Measurements from ENCODE around the gene KCMF1. TPM values are rescaled to one million over a fixed set of nuclear protein-coding genes. Genes with fewer than 3 reads are reported as not detected.

Gene KCMF1
- total RNA-seq, 1 experiment from 2014 or later = 106 TPM

- DNase-seq (ENCODE audit: low spot score) = no peak
These were observed 107.6 kb downstream of the KCMF1 start for GRCh38 chr2:85078536-85078935.

- DNase-seq (ENCODE audit: low spot score) = no peak
These were observed 112.1 kb downstream of the KCMF1 start for GRCh38 chr2:85083092-85083491.

GRCh38 chr2:85085563-85085962 lies 114.6 kb downstream of the KCMF1 start:
- DNase-seq (ENCODE audit: low spot score) = no peak

GRCh38 chr2:85087541-85087940 lies 116.6 kb downstream of the KCMF1 start:
- DNase-seq (ENCODE audit: low spot score) = no peak

GRCh38 chr2:85088921-85089320 lies 118.0 kb downstream of the KCMF1 start:
- no peak for DNase-seq (ENCODE audit: low spot score)

GRCh38 chr2:85089585-85089984 lies 118.6 kb downstream of the KCMF1 start:
- DNase-seq (ENCODE audit: low spot score) = no peak

- no peak for DNase-seq (ENCODE audit: low spot score)
These were observed 120.9 kb downstream of the KCMF1 start for GRCh38 chr2:85091838-85092237.

- DNase-seq (ENCODE audit: low spot score) = peak; percentile 14
These were observed 124.1 kb downstream of the KCMF1 start for GRCh38 chr2:85095094-85095493.

GRCh38 chr2:85096616-85097015 lies 125.7 kb downstream of the KCMF1 start:
- no peak for DNase-seq (ENCODE audit: low spot score)

- no peak for DNase-seq (ENCODE audit: low spot score)
These were observed 133.3 kb downstream of the KCMF1 start for GRCh38 chr2:85104228-85104627.

- no peak for DNase-seq (ENCODE audit: low spot score)
These were observed 135.7 kb downstream of the KCMF1 start for GRCh38 chr2:85106489-85107180.

Other genes starting within 250 kb of the KCMF1 start
- gene TRABD2A, start 90.1 kb upstream of the KCMF1 start, total RNA-seq (2014; rRNA removed; shearing (Covaris generic)) = 10.6 and 12.6 TPM in 2 replicates
- gene TMSB10, start 65.5 kb upstream of the KCMF1 start, total RNA-seq (2014; rRNA removed; shearing (Covaris generic)) = 8,628 and 10,596 TPM in 2 replicates
- 0.24 TPM in 1 of 2 replicates, not detected in the other for gene TCF7L1, start 162.2 kb downstream of the KCMF1 start, total RNA-seq (2014; rRNA removed; shearing (Covaris generic))

Data from A172 (cell line).